Kidney epithelial cell (primary cell): Measurements from ENCODE around the gene AHSP. TPM values are rescaled to one million over a fixed set of nuclear protein-coding genes. Genes with fewer than 3 reads are reported as not detected.
"Not testable (repeated sequence)": the region's sequence is repeated elsewhere in the genome, so short reads cannot be mapped to it uniquely, and the experiment has no call there.

ENCODE experiments used
- DNase-seq: peaks from one replicate; pipeline ENCODE4 v3.0.0-alpha.2; 2010; ENCODE audit warnings: low read depth
- H3K27me3 ChIP-seq: 2 replicates; pipeline ENCODE4 v1.6.0; 2011; ENCODE audit warnings: low read length; ENCODE audit not compliant: control insufficient read depth, insufficient read depth
- H3K36me3 ChIP-seq: 2 replicates; pipeline ENCODE4 v1.5.1; 2011; ENCODE audit warnings: low read length; ENCODE audit not compliant: control insufficient read depth, insufficient read depth
- H3K4me3 ChIP-seq: 2 replicates; pipeline ENCODE4 v1.5.1; 2011; ENCODE audit warnings: low read depth, mild to moderate bottlenecking, control low read depth, low read length
- CTCF ChIP-seq: IDR thresholded peaks from 2 replicates; pipeline ENCODE4 v1.5.1; 2011; ENCODE audit warnings: mild to moderate bottlenecking, moderate library complexity, low read length, control low read depth, inconsistent platforms; ENCODE audit not compliant: insufficient read depth, poor library complexity, severe bottlenecking
- total RNA-seq: library from RNA; depleted of rRNA; stranded (reverse); fragments of >200 nt; gene quantifications from 2 replicates; pipeline ENCODE4 v1.2.3, GENCODE V29; 2015

Gene AHSP
- total RNA-seq, 1 donor from 2014 or later, result not detected

GRCh38 chr16:31513884-31514283, 13.8 kb upstream of the AHSP start:
- H3K36me3 ChIP-seq, result no peaks in the 10 kb centered on the region
- H3K27me3 ChIP-seq, result no peaks in the 10 kb centered on the region
- no peak overlapping the region for H3K4me3 ChIP-seq
- TF ChIP-seq CTCF, result no peak
- DNase-seq, result no peak

- no peak for DNase-seq
- Histone ChIP-seq H3K27me3 (no peaks in the 10 kb centered on the region), H3K36me3 (no peaks in the 10 kb centered on the region), H3K4me3 (no peak overlapping the region)
- no peak for TF ChIP-seq CTCF
Observed at GRCh38 chr16:31517800-31518402, 9.8 kb upstream of the AHSP start.

DNA sequence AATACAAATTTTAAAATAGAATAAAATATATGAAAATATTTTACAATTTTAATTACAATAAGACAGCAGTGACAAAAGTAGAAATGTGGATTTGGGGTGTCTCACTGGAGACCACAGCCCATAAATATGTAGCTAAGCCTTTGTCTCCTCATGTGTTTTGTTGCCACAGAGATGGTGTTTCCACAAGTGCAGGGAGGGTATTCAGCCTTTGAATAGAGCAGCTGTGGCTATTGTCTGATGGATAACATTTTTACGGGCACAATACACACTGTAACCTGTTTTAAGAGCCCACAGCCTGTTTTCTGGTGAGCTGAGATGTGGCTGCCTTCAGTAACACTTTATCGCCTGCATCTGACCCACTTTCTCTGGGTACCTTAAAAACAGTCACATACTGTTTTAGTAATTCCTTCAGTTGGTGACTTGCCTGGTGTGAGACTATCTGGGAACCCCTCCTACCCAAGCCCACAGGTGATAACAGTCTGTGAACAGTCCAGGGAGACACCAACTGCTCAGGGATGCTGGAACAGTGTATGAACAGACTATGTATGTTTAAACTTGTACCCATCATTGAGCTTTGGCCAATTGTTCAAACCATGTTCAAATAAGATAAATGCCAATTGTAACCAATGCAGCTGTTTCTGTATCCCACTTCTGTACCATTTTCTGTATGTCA, 7.8 kb upstream of the AHSP start:
- Histone ChIP-seq H3K4me3 (no peak overlapping the region), H3K36me3 (no peaks in the 10 kb centered on the region), H3K27me3 (no peaks in the 10 kb centered on the region)
- no peak for DNase-seq
- no peak for TF ChIP-seq CTCF

GRCh38 chr16:31521368-31521767, 6.3 kb upstream of the AHSP start:
- Histone ChIP-seq H3K4me3 (no peak overlapping the region), H3K36me3 (no peaks in the 10 kb centered on the region), H3K27me3 (no peaks in the 10 kb centered on the region)
- no peak for DNase-seq
- no peak for TF ChIP-seq CTCF

- TF ChIP-seq CTCF, result no peak
- H3K27me3 ChIP-seq, result no peaks in the 10 kb centered on the region
- H3K4me3 ChIP-seq, result no peak overlapping the region
- no peaks in the 10 kb centered on the region for H3K36me3 ChIP-seq
- DNase-seq, result no peak
Observed at GRCh38 chr16:31522071-31522470, 5.6 kb upstream of the AHSP start.

GRCh38 chr16:31523768-31524167, 3.9 kb upstream of the AHSP start:
- peaks cover 11% of the 10 kb centered on the region for H3K27me3 ChIP-seq
- H3K36me3 ChIP-seq, DNase-seq, H3K4me3 ChIP-seq: not testable (repeated sequence)
